Nephron (organoid): ENCODE results near the gene TPPP.
"Not testable (repeated sequence)": the region's sequence is repeated elsewhere in the genome, so short reads cannot be mapped to it uniquely, and the experiment has no call there.

Experiments used
- H3K27ac Mint-ChIP-seq, 3 experiments: 2 replicates each; pipeline ENCODE4 v1.8.0; 2020; ENCODE audit warnings: mixed read lengths in 3 of 3, mild to moderate bottlenecking in 2 of 3, moderate library complexity in 1 of 3
- H3K27me3 Mint-ChIP-seq: 2 replicates; pipeline ENCODE4 v1.8.0; 2021; ENCODE audit warnings: low read depth, mild to moderate bottlenecking, moderate library complexity, mixed read lengths
- H3K36me3 Mint-ChIP-seq: 2 replicates; pipeline ENCODE4 v1.8.0; 2020; ENCODE audit warnings: low read depth, mixed read lengths
- H3K4me1 Mint-ChIP-seq: 2 replicates; pipeline ENCODE4 v1.8.0; 2020; ENCODE audit warnings: mixed read lengths
- H3K4me3 Mint-ChIP-seq, 3 experiments: 2 replicates each; pipeline ENCODE4 v1.8.0; 2020; ENCODE audit warnings: mild to moderate bottlenecking in 3 of 3, mixed read lengths in 3 of 3, moderate library complexity in 2 of 3
- H3K9me3 Mint-ChIP-seq: 2 replicates; pipeline ENCODE4 v1.8.0; 2020; ENCODE audit warnings: mixed read lengths
- CTCF ChIP-seq, 3 experiments: fragments of 200-600 bp; sonication (generic); IDR thresholded peaks; one replicate each; pipeline ENCODE4 v1.5.0; 2021; ENCODE audit warnings: antibody characterized with exemption in 3 of 3; ENCODE audit not compliant: unreplicated experiment in 3 of 3

Gene TPPP

GRCh38 chr5:636951-637350 lies 56.2 kb downstream of the TPPP start:
- H3K36me3 Mint-ChIP-seq = peaks cover 47% of the 10 kb centered on the region
- H3K4me3 Mint-ChIP-seq = no peak overlapping the region
- no peaks in the 10 kb centered on the region for H3K9me3 Mint-ChIP-seq
- no peak overlapping the region for H3K27ac Mint-ChIP-seq
- no peak for TF ChIP-seq CTCF (IDR thresholded peaks at IDR 0.05; ENCODE audit: unreplicated experiment in 3 of 3)
- H3K4me1 Mint-ChIP-seq = no peaks in the 10 kb centered on the region
- H3K27me3 Mint-ChIP-seq = no peaks in the 10 kb centered on the region

- no peaks in the 10 kb centered on the region for H3K4me1 Mint-ChIP-seq
- no peak overlapping the region for H3K4me3 Mint-ChIP-seq
- peaks cover 43% of the 10 kb centered on the region for H3K36me3 Mint-ChIP-seq
- H3K27me3 Mint-ChIP-seq = no peaks in the 10 kb centered on the region
- TF ChIP-seq CTCF (IDR thresholded peaks at IDR 0.05; ENCODE audit: unreplicated experiment in 3 of 3) = no peak
- H3K9me3 Mint-ChIP-seq = no peaks in the 10 kb centered on the region
- no peak overlapping the region for H3K27ac Mint-ChIP-seq
Observed at GRCh38 chr5:635306-636055, 57.7 kb downstream of the TPPP start.

DNA sequence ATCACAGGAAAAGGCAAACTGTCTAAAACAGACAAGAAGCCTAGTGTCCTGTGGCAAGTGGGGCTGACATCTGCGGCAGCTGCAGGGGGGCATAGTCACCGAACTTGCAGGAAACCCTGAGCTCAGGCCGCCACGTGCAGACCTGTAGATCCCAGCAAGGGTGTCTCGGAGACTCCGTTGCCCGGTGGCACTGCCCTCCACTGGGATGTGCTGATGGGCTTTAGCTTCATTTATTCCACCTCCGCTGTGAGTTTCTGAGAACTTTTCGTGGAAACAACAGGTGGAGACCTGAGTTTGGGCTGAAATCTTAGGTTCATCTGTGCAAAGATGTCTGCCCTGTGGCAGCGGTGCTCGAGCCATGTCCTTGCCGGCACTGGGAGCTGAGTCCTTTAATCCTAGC lies 59.0 kb downstream of the TPPP start:
- Mint-ChIP-seq H3K36me3 (peaks cover 39% of the 10 kb centered on the region), H3K27ac (no peak overlapping the region), H3K9me3 (no peaks in the 10 kb centered on the region), H3K4me1 (no peaks in the 10 kb centered on the region), H3K4me3 (no peak overlapping the region), H3K27me3 (no peaks in the 10 kb centered on the region)
- no peak for TF ChIP-seq CTCF (IDR thresholded peaks at IDR 0.05; ENCODE audit: unreplicated experiment in 3 of 3)

- TF ChIP-seq CTCF (IDR thresholded peaks at IDR 0.05; ENCODE audit: unreplicated experiment in 3 of 3) = no peak
- Mint-ChIP-seq H3K4me3 (no peak overlapping the region), H3K4me1 (no peaks in the 10 kb centered on the region), H3K36me3 (peaks cover 39% of the 10 kb centered on the region), H3K27ac (peak overlapping the region in 1 of 3 experiments; percentile 17), H3K27me3 (no peaks in the 10 kb centered on the region), H3K9me3 (no peaks in the 10 kb centered on the region)
Observed at GRCh38 chr5:633501-633955, 59.6 kb downstream of the TPPP start.

- H3K9me3 Mint-ChIP-seq, H3K27ac Mint-ChIP-seq, H3K27me3 Mint-ChIP-seq, H3K4me3 Mint-ChIP-seq, H3K4me1 Mint-ChIP-seq: not testable (repeated sequence)
- peaks cover 35% of the 10 kb centered on the region for H3K36me3 Mint-ChIP-seq
Observed at GRCh38 chr5:628351-629205, 64.6 kb downstream of the TPPP start.

- H3K27ac Mint-ChIP-seq = no peak overlapping the region
- H3K27me3 Mint-ChIP-seq = no peaks in the 10 kb centered on the region
- H3K4me1 Mint-ChIP-seq = no peaks in the 10 kb centered on the region
- H3K4me3 Mint-ChIP-seq = no peak overlapping the region
- H3K36me3 Mint-ChIP-seq = peaks cover 35% of the 10 kb centered on the region
- H3K9me3 Mint-ChIP-seq = no peaks in the 10 kb centered on the region
- no peak for TF ChIP-seq CTCF (IDR thresholded peaks at IDR 0.05; ENCODE audit: unreplicated experiment in 3 of 3)
Observed at GRCh38 chr5:627840-628239, 65.3 kb downstream of the TPPP start.
